Measurements from ENCODE around the gene SSTR3. TPM values are rescaled to one million over a fixed set of nuclear protein-coding genes. Genes with fewer than 3 reads are reported as not detected.
A peak's percentile ranks its signal among the peaks of the same experiment; 100 is the strongest.

Gene SSTR3
- total and polyA plus RNA-seq, 9 donors: 1.6 to 9.2 (median 4.9) TPM

DNA sequence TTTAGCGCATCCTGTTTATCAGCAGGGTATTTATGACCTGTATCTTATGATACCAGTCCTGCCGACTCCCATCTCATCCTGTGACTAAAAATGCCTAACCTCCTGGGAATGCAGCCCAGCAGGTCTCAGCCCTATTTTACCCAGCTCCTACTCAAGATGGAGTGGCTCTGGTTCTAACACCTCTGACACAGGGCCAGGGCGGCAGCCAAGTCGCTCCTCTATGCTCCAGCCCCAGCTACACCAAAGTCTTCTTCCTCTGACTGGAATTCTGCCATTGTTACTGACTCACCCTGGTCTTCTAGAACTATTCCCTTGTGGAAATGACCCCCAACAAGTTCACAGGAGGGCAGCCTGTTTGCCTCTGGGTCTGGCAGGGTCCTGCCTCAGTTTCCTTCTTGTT is 16.4 kb downstream of the SSTR3 start:
- intact Hi-C loops (cut with DNase I): loop anchor here in 2 of 4 donors (2.0 to 5.0 kb wide), 2 partner anchors 29 to 174 kb away; no protein-coding TSS in a partner anchor
- Histone ChIP-seq H3K4me1 (ENCODE audit: insufficient read depth) (peaks cover 18% of the 10 kb centered on the region), H3K27ac (peak overlapping the region; percentile 46 to 89), H3K4me3 (no peak overlapping the region), H3K9me3 (no peaks in the 10 kb centered on the region), H3K36me3 (no peaks in the 10 kb centered on the region), H3K27me3 (no peaks in the 10 kb centered on the region)
- no peak for TF ChIP-seq POLR2A (IDR thresholded peaks at IDR 0.05)
- TF ChIP-seq, protein P1, sequence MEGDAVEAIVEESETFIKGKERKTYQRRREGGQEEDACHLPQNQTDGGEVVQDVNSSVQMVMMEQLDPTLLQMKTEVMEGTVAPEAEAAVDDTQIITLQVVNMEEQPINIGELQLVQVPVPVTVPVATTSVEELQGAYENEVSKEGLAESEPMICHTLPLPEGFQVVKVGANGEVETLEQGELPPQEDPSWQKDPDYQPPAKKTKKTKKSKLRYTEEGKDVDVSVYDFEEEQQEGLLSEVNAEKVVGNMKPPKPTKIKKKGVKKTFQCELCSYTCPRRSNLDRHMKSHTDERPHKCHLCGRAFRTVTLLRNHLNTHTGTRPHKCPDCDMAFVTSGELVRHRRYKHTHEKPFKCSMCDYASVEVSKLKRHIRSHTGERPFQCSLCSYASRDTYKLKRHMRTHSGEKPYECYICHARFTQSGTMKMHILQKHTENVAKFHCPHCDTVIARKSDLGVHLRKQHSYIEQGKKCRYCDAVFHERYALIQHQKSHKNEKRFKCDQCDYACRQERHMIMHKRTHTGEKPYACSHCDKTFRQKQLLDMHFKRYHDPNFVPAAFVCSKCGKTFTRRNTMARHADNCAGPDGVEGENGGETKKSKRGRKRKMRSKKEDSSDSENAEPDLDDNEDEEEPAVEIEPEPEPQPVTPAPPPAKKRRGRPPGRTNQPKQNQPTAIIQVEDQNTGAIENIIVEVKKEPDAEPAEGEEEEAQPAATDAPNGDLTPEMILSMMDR (IDR thresholded peaks at IDR 0.05): no peak
- TF ChIP-seq EP300 (IDR thresholded peaks at IDR 0.05): no peak
- 40 to 66% (median 56%) methylated on average over 4 of the region's 4 CpGs for WGBS, 3 donors
- DNase-seq: peak in 4 of 5 donors; percentile 33 to 62 (median 49)

DNA sequence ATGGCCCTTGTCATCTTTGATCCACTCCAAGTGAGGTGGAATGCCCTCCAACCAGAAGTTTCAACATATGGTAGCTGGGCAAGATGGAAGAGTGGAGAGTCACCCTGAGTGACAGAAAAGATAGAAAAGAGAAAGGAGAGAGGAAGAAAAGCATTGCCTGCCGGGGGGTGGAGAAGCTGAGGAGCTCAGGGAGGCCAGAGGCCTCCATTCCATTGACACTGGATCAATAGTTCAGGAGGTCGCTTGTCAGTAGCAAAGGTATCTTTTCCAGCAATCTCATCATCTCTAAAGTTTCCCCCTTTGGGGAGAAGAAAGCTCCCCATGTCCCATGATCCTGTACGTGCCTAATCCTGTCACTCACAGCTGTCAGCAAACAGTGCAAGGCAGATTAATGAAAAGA is 17.5 kb downstream of the SSTR3 start:
- WGBS, 3 donors: 80 to 90% (median 84%) methylated on average over 3 of the region's 3 CpGs
- H3K27ac ChIP-seq: no peak overlapping the region
- DNase-seq: no peak
- no peaks in the 10 kb centered on the region for H3K9me3 ChIP-seq
- H3K4me3 ChIP-seq: no peak overlapping the region
- no peaks in the 10 kb centered on the region for H3K27me3 ChIP-seq
- intact Hi-C loops (cut with DNase I): loop anchor here in 1 of 4 donors (5.0 kb wide), 1 partner anchor 172 kb away; no protein-coding TSS in a partner anchor
- no peaks in the 10 kb centered on the region for H3K36me3 ChIP-seq
- TF ChIP-seq EP300 (IDR thresholded peaks at IDR 0.05): no peak
- no peak for TF ChIP-seq POLR2A (IDR thresholded peaks at IDR 0.05)
- TF ChIP-seq, protein P1 (IDR thresholded peaks at IDR 0.05): no peak
- peaks cover 17% of the 10 kb centered on the region for H3K4me1 ChIP-seq (ENCODE audit: insufficient read depth)

- H3K27ac ChIP-seq: peak overlapping the region in 1 of 2 donors; percentile 61
- H3K4me3 ChIP-seq: no peak overlapping the region
- H3K27me3 ChIP-seq: no peaks in the 10 kb centered on the region
- H3K4me1 ChIP-seq (ENCODE audit: insufficient read depth): peaks cover 19% of the 10 kb centered on the region
- no peaks in the 10 kb centered on the region for H3K36me3 ChIP-seq
- TF ChIP-seq POLR2A (IDR thresholded peaks at IDR 0.05): no peak
- TF ChIP-seq, protein P1 (IDR thresholded peaks at IDR 0.05): no peak
- no peak for TF ChIP-seq EP300 (IDR thresholded peaks at IDR 0.05)
- H3K9me3 ChIP-seq: no peaks in the 10 kb centered on the region
- 21 to 23% (median 21%) methylated on average over 10 of the region's 10 CpGs for WGBS, 3 donors
- DNase-seq: peak in 3 of 5 donors; percentile 19 to 39 (median 21)
- intact Hi-C loops (cut with DNase I): no loop called here
These were observed 18.6 kb downstream of the SSTR3 start for GRCh38 chr22:37193629-37194191.

GRCh38 chr22:37192741-37193140 is 19.5 kb downstream of the SSTR3 start:
- DNase-seq: no peak
- no peaks in the 10 kb centered on the region for H3K9me3 ChIP-seq
- TF ChIP-seq POLR2A (IDR thresholded peaks at IDR 0.05): no peak
- H3K36me3 ChIP-seq: no peaks in the 10 kb centered on the region
- H3K27me3 ChIP-seq: no peaks in the 10 kb centered on the region
- H3K27ac ChIP-seq: no peak overlapping the region
- no peak overlapping the region for H3K4me3 ChIP-seq
- intact Hi-C loops (cut with DNase I): no loop called here
- peaks cover 19% of the 10 kb centered on the region for H3K4me1 ChIP-seq (ENCODE audit: insufficient read depth)
- WGBS, 3 donors: 88 to 100% (median 94%) methylated on average over 1 of the region's 1 CpG

DNA sequence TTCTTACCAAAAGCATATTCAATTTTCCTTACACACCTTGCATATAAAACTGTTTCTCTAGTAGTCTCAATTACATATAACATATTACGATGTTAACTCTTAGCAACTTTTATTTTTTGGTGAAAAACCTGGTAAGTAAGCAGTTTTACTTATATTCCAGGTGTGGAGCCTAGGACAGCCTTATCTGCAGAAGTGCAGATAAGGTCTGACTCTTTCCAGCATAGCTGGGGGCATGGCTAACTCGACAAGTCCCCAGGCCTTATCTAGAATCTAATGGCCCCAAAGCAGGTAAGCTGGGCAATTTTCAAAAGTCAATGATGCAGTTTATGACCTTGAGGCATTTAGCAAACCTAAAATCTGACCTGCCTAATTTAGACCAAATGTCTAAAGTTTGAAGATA is 20.1 kb downstream of the SSTR3 start:
- H3K27ac ChIP-seq: no peak overlapping the region

More for the DNA sequence above, 20.1 kb downstream of the SSTR3 start:
- no peak for DNase-seq
- Histone ChIP-seq H3K27me3 (no peaks in the 10 kb centered on the region), H3K4me3 (no peak overlapping the region), H3K36me3 (no peaks in the 10 kb centered on the region), H3K9me3 (no peaks in the 10 kb centered on the region), H3K4me1 (ENCODE audit: insufficient read depth) (peaks cover 21% of the 10 kb centered on the region)
- WGBS, 3 donors: 72 to 85% (median 75%) methylated on average over 2 of the region's 2 CpGs
- TF ChIP-seq EP300 (IDR thresholded peaks at IDR 0.05): no peak
- no peak for TF ChIP-seq POLR2A (IDR thresholded peaks at IDR 0.05)
- TF ChIP-seq, protein P1 (IDR thresholded peaks at IDR 0.05): no peak
- intact Hi-C loops (cut with DNase I): no loop called here

Data from ovary (tissue), 9 donors.